SK-N-SH (cell line): Measurements from ENCODE around the gene CHCHD6. TPM values are rescaled to one million over a fixed set of nuclear protein-coding genes. Genes with fewer than 3 reads are reported as not detected.
A peak's percentile ranks its signal among the peaks of the same experiment; 100 is the strongest.

ENCODE experiments used
- CTCF ChIA-PET: fragments of 300-600, 350-600 bp; formaldehyde crosslinking; extraction: SDS; loops from one replicate; lab custom pipeline; 2021; lab: Yijun Ruan, JAX
- POLR2A ChIA-PET: fragments of 350-600 bp; sonication (Branson Sonifier 250); formaldehyde crosslinking; extraction: SDS; loops from one replicate; lab custom pipeline; 2020; ENCODE audit warnings: antibody characterized with exemption, inconsistent platforms; lab: Yijun Ruan, JAX
- DNase-seq: peaks from one replicate; pipeline ENCODE4 v3.0.0; 2012
- H2AFZ ChIP-seq: fragments of 200-600 bp; sonication (generic); 2 replicates; pipeline ENCODE4 v1.8.1; 2016; ENCODE audit warnings: antibody characterized with exemption, mild to moderate bottlenecking, low read depth
- H3F3A ChIP-seq: fragments of 200-600 bp; sonication (generic); replicated peaks from 2 replicates; pipeline ENCODE3; 2016; ENCODE audit warnings: antibody characterized with exemption, mild to moderate bottlenecking; ENCODE audit not compliant: insufficient read depth
- H3K27ac ChIP-seq, 2 experiments: fragments of 200-500 bp in 1 of 2; fragments of 200-600 bp in 1 of 2; sonication (Bioruptor generic) in 1 of 2; sonication (generic), shearing (Covaris generic) in 1 of 2; 2 replicates each; pipeline versions ENCODE4 v1.5.1 to v1.6.1; 2014 to 2016; ENCODE audit warnings: low read depth in 2 of 2, inconsistent platforms in 1 of 2, low read length in 1 of 2, mild to moderate bottlenecking in 1 of 2, mixed read lengths in 1 of 2
- H3K27me3 ChIP-seq: fragments of 200-600 bp; sonication (generic), shearing (Covaris generic); 2 replicates; pipeline ENCODE4 v1.6.1; 2016; ENCODE audit warnings: mixed run types; ENCODE audit not compliant: insufficient read depth
- H3K36me3 ChIP-seq, 2 experiments: fragments of 200-500 bp in 1 of 2; fragments of 200-600 bp in 1 of 2; sonication (Bioruptor generic) in 1 of 2; sonication (generic) in 1 of 2; replicated peaks in 1 of 2; 2 replicates each; pipeline versions ENCODE3 to v1.5.1; 2014 to 2016; ENCODE audit warnings: low read length in 1 of 2, mild to moderate bottlenecking in 1 of 2; ENCODE audit not compliant: insufficient read depth in 2 of 2, control insufficient read depth in 1 of 2
- H3K4me1 ChIP-seq, 2 experiments: fragments of 200-500 bp in 1 of 2; fragments of 200-600 bp in 1 of 2; sonication (Bioruptor generic) in 1 of 2; sonication (generic), shearing (Covaris generic) in 1 of 2; 2 replicates each; pipeline versions ENCODE4 v1.5.1 to v1.6.1; 2014 to 2016; ENCODE audit warnings: low read depth in 1 of 2, low read length in 1 of 2, mixed run types in 1 of 2; ENCODE audit not compliant: insufficient read depth in 2 of 2, control insufficient read depth in 1 of 2
- H3K4me2 ChIP-seq: fragments of 200-600 bp; sonication (generic), shearing (Covaris generic); 2 replicates; pipeline ENCODE4 v1.6.1; 2017; ENCODE audit warnings: mixed run types
- H3K4me3 ChIP-seq, 2 experiments: fragments of 200-500 bp in 1 of 2; fragments of 200-600 bp in 1 of 2; sonication (Bioruptor generic) in 1 of 2; sonication (generic), shearing (Covaris generic) in 1 of 2; 2 replicates each; pipeline versions ENCODE4 v1.5.1 to v1.8.1; 2014 to 2016; ENCODE audit warnings: low read depth in 2 of 2, inconsistent platforms in 1 of 2, low read length in 1 of 2, mild to moderate bottlenecking in 1 of 2, mixed read lengths in 1 of 2, moderate library complexity in 1 of 2
- H3K79me2 ChIP-seq: fragments of 200-600 bp; sonication (generic); 2 replicates; pipeline ENCODE4 v1.8.1; 2017; ENCODE audit warnings: mild to moderate bottlenecking; ENCODE audit not compliant: insufficient read depth
- H3K9ac ChIP-seq: fragments of 200-600 bp; sonication (generic); 2 replicates; pipeline ENCODE4 v1.6.1; 2017; ENCODE audit warnings: mixed run types
- H3K9me2 ChIP-seq: fragments of 200-600 bp; sonication (generic); 2 replicates; pipeline ENCODE4 v1.6.1; 2017; ENCODE audit warnings: mixed run types
- H3K9me3 ChIP-seq: fragments of 200-600 bp; sonication (generic); 2 replicates; pipeline ENCODE4 v1.6.1; 2017; ENCODE audit warnings: mixed run types, mild to moderate bottlenecking, moderate library complexity
- H4K20me1 ChIP-seq: fragments of 200-600 bp; sonication (generic); 2 replicates; pipeline ENCODE4 v1.6.1; 2017; ENCODE audit warnings: mild to moderate bottlenecking, mixed run types; ENCODE audit not compliant: insufficient read depth
- CHD2 ChIP-seq: fragments of 150-350 bp; IDR thresholded peaks from 2 replicates; pipeline ENCODE4 v1.6.1; 2018; ENCODE audit warnings: low read length; ENCODE audit not compliant: partially characterized antibody
- EP300 ChIP-seq, 2 experiments: IDR thresholded peaks; 2 replicates each; pipeline versions ENCODE4 v1.4.0 to v1.6.1; 2012; ENCODE audit warnings: borderline replicate concordance in 1 of 2, low read depth in 1 of 2, low read length in 1 of 2
- EZH2phosphoT487 ChIP-seq: fragments of 200-600 bp; sonication (generic); IDR thresholded peaks from 2 replicates; pipeline ENCODE4 v1.6.1; 2017; ENCODE audit warnings: low read depth, mixed run types, mild to moderate bottlenecking, antibody characterized with exemption, moderate library complexity, borderline replicate concordance
- FOSL2 ChIP-seq: IDR thresholded peaks from 2 replicates; pipeline ENCODE4 v1.4.0; 2012; ENCODE audit warnings: low read depth, mild to moderate bottlenecking, moderate library complexity, borderline replicate concordance
- FOXJ3 ChIP-seq: sonication (generic); formaldehyde crosslinking; IDR thresholded peaks from 2 replicates; pipeline ENCODE4 v1.5.1; 2020; ENCODE audit warnings: mild to moderate bottlenecking, missing genetic modification reagents
- IRF3 ChIP-seq: fragments of 150-350 bp; IDR thresholded peaks from 2 replicates; pipeline ENCODE4 v1.6.1; 2016; ENCODE audit warnings: mild to moderate bottlenecking, low read depth, low read length
- MAX ChIP-seq: IDR thresholded peaks from 2 replicates; pipeline ENCODE4 v1.4.0; 2012; ENCODE audit warnings: low read depth
- MXI1 ChIP-seq: IDR thresholded peaks from 2 replicates; pipeline ENCODE4 v1.6.1; 2012; ENCODE audit warnings: mild to moderate bottlenecking, low read depth, low read length, improper control_type of control experiment
- RAD21 ChIP-seq: IDR thresholded peaks from 2 replicates; pipeline ENCODE4 v1.6.1; 2012; ENCODE audit warnings: mild to moderate bottlenecking, low read length
- RCOR1 ChIP-seq: fragments of 150-350 bp; IDR thresholded peaks from 2 replicates; pipeline ENCODE4 v1.6.1; 2017; ENCODE audit warnings: antibody characterized with exemption, low read length
- REST ChIP-seq: IDR thresholded peaks from 2 replicates; pipeline ENCODE4 v1.6.1; 2012; ENCODE audit warnings: mild to moderate bottlenecking, low read depth, low read length, moderate library complexity
- TCF12 ChIP-seq: IDR thresholded peaks from 2 replicates; pipeline ENCODE4 v1.4.0; 2012
- TEAD4 ChIP-seq: IDR thresholded peaks from 2 replicates; pipeline ENCODE4 v1.4.0; 2012; ENCODE audit warnings: mild to moderate bottlenecking, borderline replicate concordance; ENCODE audit not compliant: insufficient read depth
- ZBTB33 ChIP-seq: IDR thresholded peaks from 2 replicates; pipeline ENCODE4 v1.4.0; 2012; ENCODE audit warnings: low read depth, borderline replicate concordance
- WGBS: methylation state at CpG from one replicate; pipeline ENCODE4 v1.1.6; 2017; ENCODE audit warnings: low lambda C conversion rate; 5-methylcytosine and 5-hydroxymethylcytosine counted together
- polyA plus RNA-seq, 3 experiments: library from polyadenylated mRNA; depleted of rRNA; stranded (reverse); fragments of >200 nt; gene quantifications; 2 replicates each; pipeline ENCODE4 v1.2.3, GENCODE V29; 2012

CHCHD6 gene
- polyA plus RNA-seq, 1 of the 3 experiments (the other 2 are of a cell fraction): 42.5 TPM

DNA sequence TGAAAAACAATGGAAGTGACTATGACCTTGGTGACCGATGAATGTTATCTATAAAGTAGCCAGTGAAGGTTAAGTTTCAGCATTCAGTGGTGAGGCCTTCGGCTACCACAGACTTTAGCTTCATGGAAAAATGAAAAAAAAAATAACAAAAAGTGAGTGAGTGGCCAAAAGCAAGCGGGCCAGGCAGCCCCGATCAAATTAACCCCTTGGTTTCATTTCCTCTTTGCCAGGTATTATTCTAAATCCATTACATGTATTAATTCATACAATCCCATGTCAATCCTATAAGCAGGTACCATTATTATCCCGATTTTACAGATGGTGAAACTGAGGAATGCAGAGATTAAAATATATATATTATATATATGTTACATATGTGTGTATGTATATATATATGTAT lies 21.0 kb upstream of the CHCHD6 start (continued):
- TF ChIP-seq MXI1: no peak
- TF ChIP-seq REST: no peak
- no peak for TF ChIP-seq FOSL2
- TF ChIP-seq ZBTB33: no peak
- TF ChIP-seq RCOR1: no peak
- no peak for TF ChIP-seq RAD21
- TF ChIP-seq EZH2phosphoT487: no peak
- TF ChIP-seq MAX: no peak
- TF ChIP-seq FOXJ3 (CRISPR knock-in tag): no peak
- no peak for TF ChIP-seq TEAD4

- no peak overlapping the region for H3K4me2 ChIP-seq
Observed at GRCh38 chr3:126684218-126684751, 19.8 kb upstream of the CHCHD6 start.

More at GRCh38 chr3:126684218-126684751, 19.8 kb upstream of the CHCHD6 start:
- Histone ChIP-seq H3K9me2 (no peaks in the 10 kb centered on the region), H3K27ac (peak overlapping the region in 1 of 2 experiments; percentile 70; a peak in 2 of 4 replicates), H3F3A (no peaks in the 10 kb centered on the region), H3K27me3 (no peaks in the 10 kb centered on the region), H3K9me3 (no peaks in the 10 kb centered on the region), H3K9ac (no peak overlapping the region), H3K79me2 (no peaks in the 10 kb centered on the region), H3K4me1 (peaks cover 14 to 56% of the 10 kb centered on the region in 2 experiments; a peak in 3 of 4 replicates), H2AFZ (no peak overlapping the region), H3K4me3 (no peak overlapping the region), H4K20me1 (no peaks in the 10 kb centered on the region), H3K36me3 (no peaks in the 10 kb centered on the region)
- ChIA-PET POLR2A (interaction anchor here (1.2 to 2.2 kb wide), 4 partner anchors 9 to 65 kb away, joined by 3 to 9 read pairs (median 6); partner anchors contain the start of gene CHCHD6), CTCF (interaction anchor here (0.6 to 6.9 kb wide), 8 partner anchors 12 to 860 kb away, joined by 3 to 77 read pairs (median 4); partner anchors contain the start of gene PLXNA1)
- no peak for DNase-seq
- no peak for TF ChIP-seq EP300 (IDR thresholded peaks at IDR 0.05; ENCODE audit: borderline replicate concordance in 1 of 2, low read depth in 1 of 2, low read length in 1 of 2)
- TF ChIP-seq IRF3: no peak
- peak; percentile 53 for TF ChIP-seq TCF12
- TF ChIP-seq CHD2: peak; percentile 2
- TF ChIP-seq ZBTB33: no peak
- 72% methylated on average over 5 of the region's 7 CpGs for WGBS
